ENCODE results near the gene RRP8. TPM values are rescaled to one million over a fixed set of nuclear protein-coding genes. Genes with fewer than 3 reads are reported as not detected.

RRP8 gene
- total and polyA plus RNA-seq, 10 of the 15 experiments (the other 5 are each of a cell fraction or from before 2014, with no cell fraction given) = 4.7 to 51.2 (median 23.9) TPM

GRCh38 chr11:6627762-6628241 lies 24.4 kb upstream of the RRP8 start (continued):
- peak; percentile 96 for TF ChIP-seq HSF1 (IDR thresholded peaks at IDR 0.05; ENCODE audit: low read depth, low read length)

DNA sequence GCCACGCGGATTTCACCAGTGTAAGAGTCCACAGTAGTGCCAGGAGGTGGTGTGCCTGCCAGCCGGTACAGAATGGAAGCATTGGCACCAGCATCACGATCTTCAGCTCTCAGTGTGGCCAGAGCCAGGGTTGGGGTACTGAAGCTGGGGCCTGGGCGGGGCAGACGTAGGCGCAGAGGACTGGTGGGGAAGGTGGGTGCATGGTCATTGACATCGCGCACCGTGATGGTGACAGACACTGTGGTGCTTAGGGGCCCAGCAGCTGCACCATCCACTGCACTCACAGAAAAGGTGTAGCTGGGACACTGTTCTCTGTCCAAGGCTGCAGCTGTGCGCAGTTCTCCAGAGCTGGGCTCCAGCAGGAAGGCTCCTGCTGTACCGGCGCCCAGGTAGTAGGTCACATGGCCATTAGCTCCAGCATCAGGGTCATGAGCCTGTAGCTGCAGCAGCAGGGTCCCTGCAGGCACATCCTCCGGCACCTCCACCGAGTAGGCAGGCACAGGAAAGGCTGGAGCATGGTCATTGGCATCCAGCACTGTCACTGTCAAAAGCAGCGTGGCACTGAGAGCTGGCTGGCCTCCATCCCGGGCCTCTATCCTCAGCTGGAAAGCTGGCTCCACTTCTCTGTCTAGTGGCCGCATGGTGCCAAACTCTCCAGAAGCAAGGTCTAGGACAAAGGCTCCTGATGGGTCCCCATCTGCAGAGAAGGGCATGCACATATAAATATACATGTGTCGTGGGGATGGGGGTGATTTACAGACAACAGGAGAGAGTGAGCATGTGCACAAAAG lies 23.8 kb upstream of the RRP8 start:
- H3K9ac ChIP-seq (ENCODE audit: control insufficient read depth, insufficient read depth, low read length) = no peak overlapping the region
- in situ Hi-C loops (cut with MboI) = no loop called here
- H2AFZ ChIP-seq (ENCODE audit: control insufficient read depth, low read depth, low read length) = peak overlapping the region; percentile 37; the same call in 1 of the 2 replicates
- ChIA-PET SMC1A (ENCODE audit: uncharacterized antibody, unreplicated experiment) (interaction anchor here (0.9 to 1.7 kb wide), 6 partner anchors 8 to 79 kb away, joined by 3 to 6 read pairs (median 4); partner anchors contain the start of gene TPP1), POLR2A (interaction anchor here (0.7 to 1.8 kb wide), 5 partner anchors 8 to 54 kb away, joined by 3 to 10 read pairs (median 4); partner anchors contain the start of genes TAF10 and TPP1), RAD21 (ENCODE audit: unreplicated experiment) (interaction anchor here (1.1 to 1.5 kb wide), 4 partner anchors 8 to 79 kb away, joined by 3 to 13 read pairs (median 5); partner anchors contain the start of genes MRPL17 and TPP1), CTCF (interaction anchor here (0.7 to 2.3 kb wide), 5 partner anchors 8 to 1931 kb away, joined by 3 to 6 read pairs (median 4); partner anchors contain the start of genes MRPL17 and TPP1)
- no peaks in the 10 kb centered on the region for H3K79me2 ChIP-seq (ENCODE audit: control insufficient read depth, insufficient read depth, low read length)
- H3K4me1 ChIP-seq (ENCODE audit: control insufficient read depth, insufficient read depth, low read length) = peaks cover 9% of the 10 kb centered on the region
- 73% methylated on average over 19 of the region's 19 CpGs for WGBS (ENCODE audit: insufficient coverage, insufficient replicate concordance, low lambda C conversion rate, missing lambda C conversion rate)
- no peak for DNase-seq (ENCODE audit: low read depth, low spot score)
- ATAC-seq = no peak; the same call in 2 of the 3 replicates
- no peaks in the 10 kb centered on the region for H4K20me1 ChIP-seq (ENCODE audit: control insufficient read depth, insufficient read depth)
- H3K36me3 ChIP-seq (ENCODE audit: control insufficient read depth in 2 of 2, insufficient read depth in 2 of 2, low read length in 1 of 2) = no peaks in the 10 kb centered on the region
- H3K27me3 ChIP-seq (replicated peaks in 1 of 2; ENCODE audit: control insufficient read depth in 2 of 2, insufficient read depth in 2 of 2, low read length in 1 of 2) = no peaks in the 10 kb centered on the region
- intact Hi-C loops (cut with micrococcal nuclease; ENCODE audit: unreplicated experiment) = no loop called here
- TF ChIP-seq LARP7 (IDR thresholded peaks at IDR 0.05) (0 out of 2 replicates have a peak, but pooled peaks have one; percentile 28), SUZ12 (IDR thresholded peaks at IDR 0.05; ENCODE audit: unreplicated experiment) (no peak)
- no TSS peak for BruUV-seq (replicated peaks)
- no peak overlapping the region for H3K27ac ChIP-seq (ENCODE audit: control insufficient read depth, insufficient read depth)
- H3K4me3 ChIP-seq = no peak overlapping the region; the same call in 1 of the 2 replicates
- H3K9me3 ChIP-seq (replicated peaks; ENCODE audit: control insufficient read depth, insufficient read depth, low read length) = no peaks in the 10 kb centered on the region
- H3K4me2 ChIP-seq (ENCODE audit: control insufficient read depth, insufficient read depth) = peak overlapping the region; percentile 32; the same call in 1 of the 2 replicates
- no peak for FAIRE-seq

Data from GM12878 (cell line).